HL-60 (cell line): ENCODE data around the gene NSUN7.

Source experiments
- GABPA ChIP-seq: IDR thresholded peaks from 2 replicates; pipeline ENCODE4 v1.6.1; 2012; ENCODE audit warnings: low read depth
- POLR2AphosphoS5 ChIP-seq: IDR thresholded peaks from 2 replicates; pipeline ENCODE4 v1.6.1; 2012; ENCODE audit warnings: low read depth
- SPI1 ChIP-seq: IDR thresholded peaks from 2 replicates; pipeline ENCODE4 v1.6.1; 2012; ENCODE audit warnings: low read depth, mild to moderate bottlenecking, borderline replicate concordance
- TF ChIP-seq, protein P1 (sequence below): IDR thresholded peaks from one replicate; pipeline ENCODE4 v1.5.1; 2011; ENCODE audit warnings: low read length, control low read depth, inconsistent platforms; ENCODE audit not compliant: insufficient read depth
- TF ChIP-seq, protein P2 (sequence below): IDR thresholded peaks from 2 replicates; pipeline ENCODE4 v1.6.1; 2012; ENCODE audit warnings: low read depth; ENCODE audit not compliant: insufficient replicate concordance

DNA sequence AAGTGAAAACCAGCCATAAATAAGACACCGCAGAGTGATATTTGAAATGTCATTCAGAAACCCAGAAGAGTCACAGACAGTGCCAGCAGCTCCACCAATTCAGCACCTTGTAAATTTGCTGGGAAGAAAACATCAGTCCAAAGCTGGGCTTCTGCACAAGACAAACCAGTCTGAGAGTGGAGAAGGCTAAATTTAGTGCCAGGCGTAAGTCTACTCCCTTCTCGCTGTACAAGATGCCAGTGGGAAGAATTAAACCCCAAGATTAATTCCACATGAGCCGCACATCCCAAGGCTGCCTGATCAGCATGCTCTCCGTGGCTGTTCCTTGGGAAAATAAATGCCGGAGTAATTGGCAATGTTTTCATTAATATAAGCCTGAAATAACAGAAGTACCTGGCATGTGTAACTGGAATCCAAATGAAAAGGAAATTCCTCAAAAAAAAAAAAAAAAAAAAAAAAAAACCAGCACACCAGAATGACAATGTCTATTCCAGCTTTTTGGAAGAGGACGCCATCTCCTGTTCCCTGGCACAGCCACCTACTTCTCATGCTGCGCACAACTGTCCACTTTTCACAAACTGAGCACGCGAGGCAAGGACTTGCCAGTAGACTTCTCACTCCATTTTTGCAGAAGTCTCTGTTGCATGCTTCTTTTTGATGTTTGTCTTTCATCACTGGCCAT, 95.5 kb downstream of the NSUN7 start:
- TF ChIP-seq, protein P1, sequence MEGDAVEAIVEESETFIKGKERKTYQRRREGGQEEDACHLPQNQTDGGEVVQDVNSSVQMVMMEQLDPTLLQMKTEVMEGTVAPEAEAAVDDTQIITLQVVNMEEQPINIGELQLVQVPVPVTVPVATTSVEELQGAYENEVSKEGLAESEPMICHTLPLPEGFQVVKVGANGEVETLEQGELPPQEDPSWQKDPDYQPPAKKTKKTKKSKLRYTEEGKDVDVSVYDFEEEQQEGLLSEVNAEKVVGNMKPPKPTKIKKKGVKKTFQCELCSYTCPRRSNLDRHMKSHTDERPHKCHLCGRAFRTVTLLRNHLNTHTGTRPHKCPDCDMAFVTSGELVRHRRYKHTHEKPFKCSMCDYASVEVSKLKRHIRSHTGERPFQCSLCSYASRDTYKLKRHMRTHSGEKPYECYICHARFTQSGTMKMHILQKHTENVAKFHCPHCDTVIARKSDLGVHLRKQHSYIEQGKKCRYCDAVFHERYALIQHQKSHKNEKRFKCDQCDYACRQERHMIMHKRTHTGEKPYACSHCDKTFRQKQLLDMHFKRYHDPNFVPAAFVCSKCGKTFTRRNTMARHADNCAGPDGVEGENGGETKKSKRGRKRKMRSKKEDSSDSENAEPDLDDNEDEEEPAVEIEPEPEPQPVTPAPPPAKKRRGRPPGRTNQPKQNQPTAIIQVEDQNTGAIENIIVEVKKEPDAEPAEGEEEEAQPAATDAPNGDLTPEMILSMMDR: no peak
- TF ChIP-seq, protein P2, sequence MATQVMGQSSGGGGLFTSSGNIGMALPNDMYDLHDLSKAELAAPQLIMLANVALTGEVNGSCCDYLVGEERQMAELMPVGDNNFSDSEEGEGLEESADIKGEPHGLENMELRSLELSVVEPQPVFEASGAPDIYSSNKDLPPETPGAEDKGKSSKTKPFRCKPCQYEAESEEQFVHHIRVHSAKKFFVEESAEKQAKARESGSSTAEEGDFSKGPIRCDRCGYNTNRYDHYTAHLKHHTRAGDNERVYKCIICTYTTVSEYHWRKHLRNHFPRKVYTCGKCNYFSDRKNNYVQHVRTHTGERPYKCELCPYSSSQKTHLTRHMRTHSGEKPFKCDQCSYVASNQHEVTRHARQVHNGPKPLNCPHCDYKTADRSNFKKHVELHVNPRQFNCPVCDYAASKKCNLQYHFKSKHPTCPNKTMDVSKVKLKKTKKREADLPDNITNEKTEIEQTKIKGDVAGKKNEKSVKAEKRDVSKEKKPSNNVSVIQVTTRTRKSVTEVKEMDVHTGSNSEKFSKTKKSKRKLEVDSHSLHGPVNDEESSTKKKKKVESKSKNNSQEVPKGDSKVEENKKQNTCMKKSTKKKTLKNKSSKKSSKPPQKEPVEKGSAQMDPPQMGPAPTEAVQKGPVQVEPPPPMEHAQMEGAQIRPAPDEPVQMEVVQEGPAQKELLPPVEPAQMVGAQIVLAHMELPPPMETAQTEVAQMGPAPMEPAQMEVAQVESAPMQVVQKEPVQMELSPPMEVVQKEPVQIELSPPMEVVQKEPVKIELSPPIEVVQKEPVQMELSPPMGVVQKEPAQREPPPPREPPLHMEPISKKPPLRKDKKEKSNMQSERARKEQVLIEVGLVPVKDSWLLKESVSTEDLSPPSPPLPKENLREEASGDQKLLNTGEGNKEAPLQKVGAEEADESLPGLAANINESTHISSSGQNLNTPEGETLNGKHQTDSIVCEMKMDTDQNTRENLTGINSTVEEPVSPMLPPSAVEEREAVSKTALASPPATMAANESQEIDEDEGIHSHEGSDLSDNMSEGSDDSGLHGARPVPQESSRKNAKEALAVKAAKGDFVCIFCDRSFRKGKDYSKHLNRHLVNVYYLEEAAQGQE: no peak
- no peak for TF ChIP-seq POLR2AphosphoS5
- TF ChIP-seq GABPA: no peak
- TF ChIP-seq SPI1: no peak
